Omental fat pad (tissue), 4 donors: Measurements from ENCODE around the gene CACNA1I. TPM values are rescaled to one million over a fixed set of nuclear protein-coding genes. Genes with fewer than 3 reads are reported as not detected.

ENCODE experiments used
- ATAC-seq: fragments of 150-250 bp; one replicate; pipeline ENCODE4 v1.9.1; 2016; ENCODE audit warnings: mild to moderate bottlenecking, moderate library complexity; ENCODE audit not compliant: low FRiP score
- DNase-seq: peaks from one replicate; pipeline ENCODE4 v3.0.0-alpha.2; 2019; ENCODE audit warnings: low spot score
- CTCF ChIP-seq, 3 donors: fragments of 450-650 bp; IDR thresholded peaks; one replicate each; pipeline ENCODE4 v1.5.1; 2016 to 2017; ENCODE audit warnings: antibody characterized with exemption in 3 of 3, mild to moderate bottlenecking in 3 of 3, moderate library complexity in 2 of 3
- total RNA-seq, 4 donors: library from RNA; depleted of rRNA; stranded (reverse); fragments of >200 nt; gene quantifications; one replicate each; pipeline ENCODE4 v1.1.0, GENCODE V29; 2016

Gene CACNA1I
- total RNA-seq, 4 donors from 2014 or later: 0.09 to 0.38 (median 0.26) TPM

GRCh38 chr22:39610766-39611165, 40.2 kb downstream of the CACNA1I start:
- ATAC-seq (no peak), DNase-seq (no peak)
- no peak for TF ChIP-seq CTCF (IDR thresholded peaks at IDR 0.05)

- no peak for DNase-seq
- no peak for ATAC-seq
- no peak for TF ChIP-seq CTCF (IDR thresholded peaks at IDR 0.05)
Observed at GRCh38 chr22:39611360-39611759, 40.8 kb downstream of the CACNA1I start.

GRCh38 chr22:39612811-39613548, 42.4 kb downstream of the CACNA1I start:
- DNase-seq: no peak
- TF ChIP-seq CTCF (IDR thresholded peaks at IDR 0.05): no peak
- no peak for ATAC-seq

- no peak for TF ChIP-seq CTCF (IDR thresholded peaks at IDR 0.05)
- DNase-seq (no peak), ATAC-seq (no peak)
Observed at GRCh38 chr22:39613549-39613921, 43.0 kb downstream of the CACNA1I start.

GRCh38 chr22:39614442-39614841, 43.9 kb downstream of the CACNA1I start:
- ATAC-seq: no peak
- no peak for TF ChIP-seq CTCF (IDR thresholded peaks at IDR 0.05)

GRCh38 chr22:39616051-39616450, 45.5 kb downstream of the CACNA1I start:
- no peak for DNase-seq
- TF ChIP-seq CTCF (IDR thresholded peaks at IDR 0.05): no peak
- no peak for ATAC-seq

More at GRCh38 chr22:39614442-39614841, 43.9 kb downstream of the CACNA1I start:
- no peak for DNase-seq

GRCh38 chr22:39616781-39617180, 46.2 kb downstream of the CACNA1I start:
- DNase-seq: no peak
- no peak for ATAC-seq
- no peak for TF ChIP-seq CTCF (IDR thresholded peaks at IDR 0.05)
